HepG2 (cell line): ENCODE measurements around the gene CNNM1. TPM values are rescaled to one million over a fixed set of nuclear protein-coding genes. Genes with fewer than 3 reads are reported as not detected.
A peak's percentile ranks its signal among the peaks of the same experiment; 100 is the strongest.

Source experiments
- ASH2L ChIP-seq: fragments of 300-600, 200-600 bp; sonication (generic); IDR thresholded peaks from 2 replicates; pipeline ENCODE4 v1.7.0; 2017; ENCODE audit warnings: low read depth, mild to moderate bottlenecking, moderate library complexity, mixed read lengths, low read length; ENCODE audit not compliant: insufficient read length
- BCL6 ChIP-seq: IDR thresholded peaks from 2 replicates; pipeline ENCODE4 v1.6.1; 2016; ENCODE audit warnings: missing genetic modification reagents, missing compliant biosample characterization
- GTF3A ChIP-seq: sonication (generic); formaldehyde crosslinking; conservative IDR thresholded peaks from 2 replicates; pipeline ENCODE4 v1.4.0; 2020; ENCODE audit warnings: mild to moderate bottlenecking, missing genetic modification reagents
- MXI1 ChIP-seq: IDR thresholded peaks from 3 replicates; pipeline ENCODE4 v1.6.1; 2012; ENCODE audit warnings: low read depth, low read length, inconsistent platforms, borderline replicate concordance
- RXRB ChIP-seq: IDR thresholded peaks from 2 replicates; pipeline ENCODE4 v1.6.1; 2016; ENCODE audit warnings: borderline replicate concordance, missing genetic modification reagents, missing compliant biosample characterization
- SOX13 ChIP-seq, 3 experiments: fragments of 450-650 bp in 1 of 3; sonication (generic) in 1 of 3; formaldehyde crosslinking in 1 of 3; IDR thresholded peaks in 2 of 3; conservative IDR thresholded peaks in 1 of 3; 2 replicates each; pipeline versions ENCODE4 v1.5.0 to v1.6.1; 2016 to 2020; ENCODE audit warnings: antibody characterized with exemption in 1 of 3, mild to moderate bottlenecking in 1 of 3, missing compliant biosample characterization in 1 of 3, missing genetic modification reagents in 1 of 3, moderate library complexity in 1 of 3
- TAF15 ChIP-seq: fragments of 200-400 bp; formaldehyde crosslinking; IDR thresholded peaks from one replicate; pipeline ENCODE4 v1.6.1; 2018; ENCODE audit warnings: mild to moderate bottlenecking, low read depth, low read length; ENCODE audit not compliant: poor library complexity, severe bottlenecking
- ZEB1 ChIP-seq: IDR thresholded peaks from 2 replicates; pipeline ENCODE4 v1.6.1; 2012; ENCODE audit warnings: mild to moderate bottlenecking, low read depth, inconsistent platforms; ENCODE audit not compliant: insufficient replicate concordance
- ZNF20 ChIP-seq: sonication (generic); formaldehyde crosslinking; IDR thresholded peaks from 2 replicates; pipeline ENCODE4 v1.4.0; 2020; ENCODE audit warnings: mild to moderate bottlenecking, moderate library complexity, missing genetic modification reagents
- ZNF234 ChIP-seq: sonication (generic); formaldehyde crosslinking; conservative IDR thresholded peaks from 2 replicates; pipeline ENCODE4 v1.5.1; 2020; ENCODE audit warnings: mild to moderate bottlenecking, missing genetic modification reagents
- ZNF274 ChIP-seq: sonication (generic); formaldehyde crosslinking; IDR thresholded peaks from 2 replicates; pipeline ENCODE4 v1.5.1; 2020; ENCODE audit warnings: mild to moderate bottlenecking, missing genetic modification reagents
- ZNF3 ChIP-seq: IDR thresholded peaks from 2 replicates; pipeline ENCODE4 v1.7.0; 2017; ENCODE audit warnings: inconsistent platforms
- ZNF558 ChIP-seq: sonication (generic); formaldehyde crosslinking; IDR thresholded peaks from 2 replicates; pipeline ENCODE4 v1.9.0; 2022; ENCODE audit warnings: mild to moderate bottlenecking, missing genetic modification reagents, borderline replicate concordance
- ZNF577 ChIP-seq: sonication (generic); formaldehyde crosslinking; IDR thresholded peaks from 2 replicates; pipeline ENCODE4 v1.4.0; 2020; ENCODE audit warnings: mild to moderate bottlenecking, low read depth, missing genetic modification reagents, borderline replicate concordance
- ZNF609 ChIP-seq: sonication (generic); formaldehyde crosslinking; IDR thresholded peaks from 2 replicates; pipeline ENCODE4 v1.4.0; 2020; ENCODE audit warnings: mild to moderate bottlenecking, missing genetic modification reagents, borderline replicate concordance
- ZNF652 ChIP-seq: IDR thresholded peaks from 2 replicates; pipeline ENCODE4 v1.6.1; 2016; ENCODE audit warnings: low read depth, borderline replicate concordance
- ZNF709 ChIP-seq: sonication (generic); formaldehyde crosslinking; IDR thresholded peaks from 2 replicates; pipeline ENCODE4 v1.5.0; 2020; ENCODE audit warnings: mild to moderate bottlenecking, missing genetic modification reagents
- ZSCAN5A ChIP-seq: sonication (generic); formaldehyde crosslinking; IDR thresholded peaks from 2 replicates; pipeline ENCODE4 v1.8.0; 2022; ENCODE audit warnings: mild to moderate bottlenecking, missing genetic modification reagents, borderline replicate concordance
- polyA plus RNA-seq, 8 experiments: library from polyadenylated mRNA; depleted of rRNA in 3 of 8; stranded (reverse) in 7 of 8; unstranded in 1 of 8; fragments of >200 nt; fragmentation: Illumina TruSeq in 4 of 8; extraction: Trizol in 4 of 8; gene quantifications; 2 replicates each; pipeline versions ENCODE4 v1.2.1 to v1.2.3, GENCODE V29; 2011 to 2016; ENCODE audit warnings: low read depth in 4 of 8, missing spikeins in 1 of 8, mixed read lengths in 1 of 8; ENCODE audit not compliant: insufficient read depth in 1 of 8
- total RNA-seq, 5 experiments: library from RNA; depleted of rRNA; stranded (reverse); fragments of >200 nt; fragmentation: Illumina TruSeq; extraction: Trizol; gene quantifications; 2 replicates each; pipeline ENCODE4 v1.2.3, GENCODE V29; 2016; ENCODE audit warnings: low read depth in 1 of 5
- TF ChIP-seq, protein P1 (sequence below): sonication (generic); formaldehyde crosslinking; IDR thresholded peaks from 2 replicates; pipeline ENCODE4 v1.4.0; 2020; ENCODE audit warnings: low read depth, mild to moderate bottlenecking, missing genetic modification reagents
- TF ChIP-seq, protein P2 (sequence below): sonication (generic); formaldehyde crosslinking; IDR thresholded peaks from 2 replicates; pipeline ENCODE4 v1.4.0; 2020; ENCODE audit warnings: missing genetic modification reagents, mild to moderate bottlenecking, borderline replicate concordance

Gene CNNM1
- total and polyA plus RNA-seq, 2 of the 13 experiments (the other 11 are each of a cell fraction or from before 2014, with no cell fraction given) = 4.3 to 9.6 TPM

DNA sequence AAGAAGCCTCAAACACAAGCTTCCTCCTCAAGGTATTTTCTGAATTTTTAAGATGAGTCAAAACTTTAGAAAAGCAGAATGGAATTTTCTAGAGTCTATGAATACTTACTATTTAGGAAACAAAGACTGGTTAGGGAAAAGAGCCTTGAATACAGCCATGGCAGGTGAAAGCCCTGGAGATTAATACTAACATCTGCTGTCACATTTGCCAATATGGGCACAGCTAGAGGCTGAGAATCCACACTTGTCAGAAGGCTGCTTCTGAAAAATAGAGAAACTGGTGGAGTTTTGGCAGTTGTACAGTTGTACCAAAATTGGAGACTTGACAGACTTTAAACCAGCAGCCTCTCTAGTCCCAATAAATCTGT, 24.3 kb upstream of the CNNM1 start (continued):
- TF ChIP-seq ZNF609 (CRISPR knock-in tag) = no peak
- no peak for TF ChIP-seq ZNF274 (CRISPR knock-in tag)
- no peak for TF ChIP-seq ZNF652
- TF ChIP-seq, protein P1, sequence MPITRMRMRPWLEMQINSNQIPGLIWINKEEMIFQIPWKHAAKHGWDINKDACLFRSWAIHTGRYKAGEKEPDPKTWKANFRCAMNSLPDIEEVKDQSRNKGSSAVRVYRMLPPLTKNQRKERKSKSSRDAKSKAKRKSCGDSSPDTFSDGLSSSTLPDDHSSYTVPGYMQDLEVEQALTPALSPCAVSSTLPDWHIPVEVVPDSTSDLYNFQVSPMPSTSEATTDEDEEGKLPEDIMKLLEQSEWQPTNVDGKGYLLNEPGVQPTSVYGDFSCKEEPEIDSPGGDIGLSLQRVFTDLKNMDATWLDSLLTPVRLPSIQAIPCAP (CRISPR knock-in tag) = no peak
- TF ChIP-seq SOX13 (IDR thresholded peaks at IDR 0.05) = no peak
- no peak for TF ChIP-seq SOX13 (CRISPR knock-in tag; conservative IDR thresholded peaks at IDR 0.05 in 1 of 2, IDR thresholded peaks at IDR 0.05 in 1 of 2)
- TF ChIP-seq ASH2L = peak; percentile 57
- no peak for TF ChIP-seq ZNF558 (CRISPR knock-in tag)
- no peak for TF ChIP-seq MXI1
- no peak for TF ChIP-seq ZNF577 (CRISPR knock-in tag)
- TF ChIP-seq RXRB (CRISPR knock-in tag) = peak; percentile 4; the same call in 1 of the 2 replicates
- TF ChIP-seq TAF15 = no peak
- no peak for TF ChIP-seq BCL6 (CRISPR knock-in tag)
- no peak for TF ChIP-seq ZNF3 (CRISPR knock-in tag)
- TF ChIP-seq ZEB1 = peak; percentile 2
- TF ChIP-seq ZNF709 (CRISPR knock-in tag) = no peak
- no peak for TF ChIP-seq ZNF20 (CRISPR knock-in tag)
- TF ChIP-seq ZNF234 = no peak
- no peak for TF ChIP-seq ZSCAN5A (CRISPR knock-in tag)
- no peak for TF ChIP-seq GTF3A (CRISPR knock-in tag)
- TF ChIP-seq, protein P2, sequence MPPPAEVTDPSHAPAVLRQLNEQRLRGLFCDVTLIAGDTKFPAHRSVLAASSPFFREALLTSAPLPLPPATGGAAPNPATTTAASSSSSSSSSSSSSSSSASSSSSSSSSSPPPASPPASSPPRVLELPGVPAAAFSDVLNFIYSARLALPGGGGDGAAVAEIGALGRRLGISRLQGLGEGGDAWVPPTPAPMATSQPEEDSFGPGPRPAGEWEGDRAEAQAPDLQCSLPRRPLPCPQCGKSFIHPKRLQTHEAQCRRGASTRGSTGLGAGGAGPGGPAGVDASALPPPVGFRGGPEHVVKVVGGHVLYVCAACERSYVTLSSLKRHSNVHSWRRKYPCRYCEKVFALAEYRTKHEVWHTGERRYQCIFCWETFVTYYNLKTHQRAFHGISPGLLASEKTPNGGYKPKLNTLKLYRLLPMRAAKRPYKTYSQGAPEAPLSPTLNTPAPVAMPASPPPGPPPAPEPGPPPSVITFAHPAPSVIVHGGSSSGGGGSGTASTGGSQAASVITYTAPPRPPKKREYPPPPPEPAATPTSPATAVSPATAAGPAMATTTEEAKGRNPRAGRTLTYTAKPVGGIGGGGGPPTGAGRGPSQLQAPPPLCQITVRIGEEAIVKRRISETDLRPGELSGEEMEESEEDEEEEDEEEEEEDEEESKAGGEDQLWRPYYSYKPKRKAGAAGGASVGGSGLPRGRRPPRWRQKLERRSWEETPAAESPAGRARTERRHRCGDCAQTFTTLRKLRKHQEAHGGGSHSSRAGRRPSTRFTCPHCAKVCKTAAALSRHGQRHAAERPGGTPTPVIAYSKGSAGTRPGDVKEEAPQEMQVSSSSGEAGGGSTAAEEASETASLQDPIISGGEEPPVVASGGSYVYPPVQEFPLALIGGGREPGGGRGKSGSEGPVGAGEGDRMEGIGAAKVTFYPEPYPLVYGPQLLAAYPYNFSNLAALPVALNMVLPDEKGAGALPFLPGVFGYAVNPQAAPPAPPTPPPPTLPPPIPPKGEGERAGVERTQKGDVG (CRISPR knock-in tag) = no peak
